ENCODE measurements around the gene DOLPP1. TPM values are rescaled to one million over a fixed set of nuclear protein-coding genes. Genes with fewer than 3 reads are reported as not detected.

The DOLPP1 gene
- total and polyA plus RNA-seq, 4 donors, result 7.0 to 17.6 (median 10.0) TPM

DNA sequence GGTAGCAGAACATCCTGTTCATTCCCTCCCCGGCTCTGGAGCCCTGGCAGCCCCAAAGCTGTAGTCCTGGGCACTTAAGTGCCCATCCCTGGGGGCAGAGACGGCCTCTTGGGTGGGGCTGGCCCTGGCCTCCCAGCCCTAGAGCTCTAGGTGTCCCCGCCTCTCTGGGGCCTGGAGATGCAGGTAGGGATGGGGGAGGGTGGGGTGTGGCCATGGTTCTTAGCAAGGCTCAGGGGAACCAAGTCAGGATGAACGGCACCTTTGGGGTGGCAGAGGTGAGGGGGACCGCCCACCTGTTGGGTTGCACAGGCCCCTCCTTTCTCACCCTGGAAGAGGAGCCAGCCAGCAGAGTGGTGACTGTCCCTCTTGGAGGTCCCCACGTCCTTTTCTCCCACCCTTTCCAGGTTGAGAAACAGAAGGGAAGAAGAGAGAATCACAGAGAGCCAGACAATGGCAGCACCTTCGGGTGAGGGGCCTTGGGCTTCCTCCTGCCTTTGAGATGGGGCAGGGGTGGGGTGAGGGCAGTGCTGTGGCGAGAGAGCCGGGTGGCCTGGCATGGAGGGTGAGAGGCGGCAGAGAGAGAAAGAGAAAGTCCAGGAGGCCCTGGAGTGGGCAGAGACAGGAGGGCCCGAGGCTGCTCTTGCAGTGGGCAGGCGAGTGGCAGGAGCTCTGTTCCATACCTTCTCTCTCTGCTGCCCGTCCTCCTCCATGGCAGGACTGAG lies 27.3 kb downstream of the DOLPP1 start:
- ATAC-seq (ENCODE audit: insufficient read depth, low FRiP score), result no peak
- no peaks in the 10 kb centered on the region for H3K9me3 ChIP-seq (ENCODE audit: control insufficient read depth in 4 of 4, insufficient read depth in 3 of 4, low read length in 3 of 4)
- TF ChIP-seq, protein P1, sequence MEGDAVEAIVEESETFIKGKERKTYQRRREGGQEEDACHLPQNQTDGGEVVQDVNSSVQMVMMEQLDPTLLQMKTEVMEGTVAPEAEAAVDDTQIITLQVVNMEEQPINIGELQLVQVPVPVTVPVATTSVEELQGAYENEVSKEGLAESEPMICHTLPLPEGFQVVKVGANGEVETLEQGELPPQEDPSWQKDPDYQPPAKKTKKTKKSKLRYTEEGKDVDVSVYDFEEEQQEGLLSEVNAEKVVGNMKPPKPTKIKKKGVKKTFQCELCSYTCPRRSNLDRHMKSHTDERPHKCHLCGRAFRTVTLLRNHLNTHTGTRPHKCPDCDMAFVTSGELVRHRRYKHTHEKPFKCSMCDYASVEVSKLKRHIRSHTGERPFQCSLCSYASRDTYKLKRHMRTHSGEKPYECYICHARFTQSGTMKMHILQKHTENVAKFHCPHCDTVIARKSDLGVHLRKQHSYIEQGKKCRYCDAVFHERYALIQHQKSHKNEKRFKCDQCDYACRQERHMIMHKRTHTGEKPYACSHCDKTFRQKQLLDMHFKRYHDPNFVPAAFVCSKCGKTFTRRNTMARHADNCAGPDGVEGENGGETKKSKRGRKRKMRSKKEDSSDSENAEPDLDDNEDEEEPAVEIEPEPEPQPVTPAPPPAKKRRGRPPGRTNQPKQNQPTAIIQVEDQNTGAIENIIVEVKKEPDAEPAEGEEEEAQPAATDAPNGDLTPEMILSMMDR (IDR thresholded peaks at IDR 0.05; ENCODE audit: control extremely low read depth, extremely low read depth), result no peak
- no peak overlapping the region for H3K4me3 ChIP-seq
- H3K36me3 ChIP-seq (ENCODE audit: control insufficient read depth in 4 of 4, insufficient read depth in 4 of 4, low read length in 4 of 4), result peaks cover 0 to 11% (median 1%) of the 10 kb centered on the region in 4 donors
- H3K27ac ChIP-seq (ENCODE audit: low read depth in 1 of 2, low read length in 1 of 2), result no peak overlapping the region
- WGBS, 2 donors, result 92 to 94% methylated on average over 12 to 13 of the region's 13 CpGs
- no peaks in the 10 kb centered on the region for H3K27me3 ChIP-seq (ENCODE audit: control insufficient read depth in 3 of 3, insufficient read depth in 3 of 3, low read length in 2 of 3)
- no peak for DNase-seq
- H3K9ac ChIP-seq (ENCODE audit: insufficient read depth in 1 of 2, low read length in 2 of 2), result no peak overlapping the region
- H3K4me1 ChIP-seq (ENCODE audit: control insufficient read depth in 5 of 5, insufficient read depth in 5 of 5, low read length in 5 of 5), result peaks cover 0 to 7% (median 5%) of the 10 kb centered on the region in 5 donors

DNA sequence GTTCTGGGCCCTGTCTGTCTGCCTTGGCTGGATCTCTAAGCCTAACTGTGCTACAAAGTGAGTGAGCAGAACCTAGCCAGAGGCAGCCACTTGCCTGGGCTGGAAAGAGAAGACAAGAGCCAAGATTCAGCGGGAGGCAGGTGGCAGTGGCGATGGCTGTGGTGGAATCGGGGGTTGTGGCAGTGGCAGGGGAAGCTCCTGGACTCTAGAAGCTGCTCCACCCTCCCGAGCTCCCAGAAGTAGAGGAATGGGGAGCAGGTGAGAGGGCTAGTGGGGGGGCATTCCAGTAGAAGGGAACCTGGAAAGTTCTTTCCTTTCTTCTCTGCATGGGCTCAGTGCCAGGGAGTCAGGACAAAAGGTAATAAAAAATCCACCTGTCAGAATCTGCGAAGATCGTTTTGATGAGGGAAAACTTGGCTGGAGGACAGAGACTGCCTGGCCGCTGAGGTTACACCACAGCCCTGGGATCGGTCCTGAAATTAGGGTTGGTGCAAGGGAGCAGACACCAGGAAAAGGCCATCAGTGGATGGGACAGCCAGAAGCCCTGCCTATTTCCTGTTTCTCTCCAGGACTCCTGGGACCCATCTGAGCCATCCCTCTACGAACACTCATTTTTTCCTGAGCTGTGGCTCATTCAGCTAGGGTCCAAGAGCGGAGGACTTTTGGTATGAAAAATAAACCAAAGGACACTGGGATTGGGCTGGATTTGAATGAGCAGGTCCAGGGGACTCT lies 28.1 kb downstream of the DOLPP1 start:
- Histone ChIP-seq H3K4me1 (ENCODE audit: control insufficient read depth in 5 of 5, insufficient read depth in 5 of 5, low read length in 5 of 5) (peaks cover 0 to 7% (median 5%) of the 10 kb centered on the region in 5 donors), H3K9ac (ENCODE audit: insufficient read depth in 1 of 2, low read length in 2 of 2) (no peak overlapping the region), H3K4me3 (no peak overlapping the region), H3K27me3 (ENCODE audit: control insufficient read depth in 3 of 3, insufficient read depth in 3 of 3, low read length in 2 of 3) (no peaks in the 10 kb centered on the region), H3K36me3 (ENCODE audit: control insufficient read depth in 4 of 4, insufficient read depth in 4 of 4, low read length in 4 of 4) (peaks cover 0 to 9% (median 1%) of the 10 kb centered on the region in 4 donors), H3K9me3 (ENCODE audit: control insufficient read depth in 4 of 4, insufficient read depth in 3 of 4, low read length in 3 of 4) (no peaks in the 10 kb centered on the region), H3K27ac (ENCODE audit: low read depth in 1 of 2, low read length in 1 of 2) (no peak overlapping the region)
- ATAC-seq (ENCODE audit: insufficient read depth, low FRiP score) (no peak), DNase-seq (no peak)
- TF ChIP-seq, protein P1 (IDR thresholded peaks at IDR 0.05; ENCODE audit: control extremely low read depth, extremely low read depth), result no peak
- WGBS, 2 donors, result 74 to 82% methylated on average over 10 of the region's 10 CpGs

DNA sequence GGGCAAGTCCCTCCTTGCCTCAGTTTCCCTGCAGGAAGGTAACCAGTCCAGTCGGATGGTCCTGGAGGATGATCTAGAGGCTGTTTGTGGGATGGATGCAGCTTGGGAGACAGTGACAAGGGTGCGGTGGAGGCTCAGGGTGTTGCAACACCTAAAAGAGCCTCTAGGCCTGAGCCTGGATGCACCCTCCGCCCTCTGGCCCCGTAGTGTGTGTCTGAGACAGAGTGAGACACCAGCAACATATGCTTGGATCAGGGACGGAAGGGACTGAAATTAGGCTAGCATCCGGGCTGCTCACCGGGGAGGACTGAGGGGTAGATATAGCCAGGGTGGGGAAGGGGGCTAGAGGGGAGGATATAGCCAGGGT lies 28.6 kb downstream of the DOLPP1 start:
- H3K9me3 ChIP-seq (ENCODE audit: control insufficient read depth in 4 of 4, insufficient read depth in 3 of 4, low read length in 3 of 4), result no peaks in the 10 kb centered on the region
- H3K9ac ChIP-seq (ENCODE audit: insufficient read depth in 1 of 2, low read length in 2 of 2), result no peak overlapping the region
- ATAC-seq (ENCODE audit: insufficient read depth, low FRiP score) (no peak), DNase-seq (no peak)
- H3K4me1 ChIP-seq (ENCODE audit: control insufficient read depth in 5 of 5, insufficient read depth in 5 of 5, low read length in 5 of 5), result peaks cover 0 to 7% (median 5%) of the 10 kb centered on the region in 5 donors
- H3K4me3 ChIP-seq, result no peak overlapping the region
- 58 to 73% methylated on average over 7 of the region's 7 CpGs for WGBS, 2 donors
- TF ChIP-seq, protein P1 (IDR thresholded peaks at IDR 0.05; ENCODE audit: control extremely low read depth, extremely low read depth), result no peak
- H3K27me3 ChIP-seq (ENCODE audit: control insufficient read depth in 3 of 3, insufficient read depth in 3 of 3, low read length in 2 of 3), result no peaks in the 10 kb centered on the region
- peaks cover 0 to 7% (median 1%) of the 10 kb centered on the region in 4 donors for H3K36me3 ChIP-seq (ENCODE audit: control insufficient read depth in 4 of 4, insufficient read depth in 4 of 4, low read length in 4 of 4)
- no peak overlapping the region for H3K27ac ChIP-seq (ENCODE audit: low read depth in 1 of 2, low read length in 1 of 2)
